Body of pancreas (tissue), 4 donors: ENCODE results near the gene MMP24. TPM values are rescaled to one million over a fixed set of nuclear protein-coding genes. Genes with fewer than 3 reads are reported as not detected.

Source experiments
- ATAC-seq: fragments of 150-250 bp; one replicate; pipeline ENCODE4 v1.9.1; 2016
- DNase-seq, 4 donors: peaks; one replicate each; pipeline ENCODE4 v3.0.0-alpha.2; 2019
- H3K27ac ChIP-seq, 4 donors: fragments of 200-600 bp; sonication (generic); 1 replicate in 3 of 4; 2 replicates in 1 of 4; pipeline versions ENCODE4 v1.5.1 to v1.6.1; 2016 to 2019; ENCODE audit warnings: mild to moderate bottlenecking in 1 of 4, mixed read lengths in 1 of 4, moderate library complexity in 1 of 4
- H3K27me3 ChIP-seq, 2 donors: fragments of 200-600 bp; sonication (generic); one replicate each; pipeline ENCODE4 v1.6.0; 2016; ENCODE audit warnings: mild to moderate bottlenecking in 1 of 2
- H3K36me3 ChIP-seq, 2 donors: fragments of 200-600 bp; sonication (generic); replicated peaks in 1 of 2; 2 replicates each; pipeline ENCODE4 v1.5.1; 2016; ENCODE audit warnings: low read depth in 2 of 2; ENCODE audit not compliant: insufficient read depth in 1 of 2
- H3K4me1 ChIP-seq: fragments of 200-600 bp; sonication (generic); one replicate; pipeline ENCODE4 v1.6.0; 2016
- H3K4me3 ChIP-seq, 2 donors: fragments of 200-600 bp; sonication (generic); 1 replicate in 1 of 2; 2 replicates in 1 of 2; pipeline ENCODE4 v1.5.1; 2016 to 2019
- H3K9me3 ChIP-seq, 3 donors: fragments of 200-600 bp; sonication (generic); 1 replicate in 2 of 3; 2 replicates in 1 of 3; pipeline ENCODE4 v1.5.1; 2016
- POLR2A ChIP-seq, 3 donors: fragments of 450-650 bp; IDR thresholded peaks; one replicate each; pipeline ENCODE4 v1.6.1; 2016; ENCODE audit warnings: antibody characterized with exemption in 3 of 3, mild to moderate bottlenecking in 2 of 3
- WGBS, 2 donors: methylation state at CpG; one replicate each; pipeline ENCODE4 v1.1.5; 2017; 5-methylcytosine and 5-hydroxymethylcytosine counted together
- intact Hi-C: fragments of 100-400 bp; cut with DNase I; formaldehyde crosslinking; loops from one replicate; pipeline ENCODE4 v1.15.1; 2023
- small RNA-seq: library from RNA; depleted of rRNA; stranded (forward); fragments of <200 nt; gene quantifications from one replicate; pipeline ENCODE3, GENCODE V24; 2016
- total RNA-seq, 2 donors: library from RNA; depleted of rRNA; stranded (reverse); fragments of >200 nt; gene quantifications; one replicate each; pipeline ENCODE4 v1.1.0, GENCODE V29; 2016

MMP24 gene
- total RNA-seq, 2 donors from 2014 or later: 3.0 to 9.3 TPM

GRCh38 chr20:35326021-35326739 is 99.7 kb downstream of the MMP24 start:
- DNase-seq (no peak), ATAC-seq (no peak)
- H3K4me1 ChIP-seq: peaks cover 11% of the 10 kb centered on the region
- 80 to 89% methylated on average over 11 of the region's 11 CpGs for WGBS, 2 donors
- H3K27ac ChIP-seq: no peak overlapping the region
- TF ChIP-seq POLR2A (IDR thresholded peaks at IDR 0.05): no peak
- intact Hi-C loops: no loop called here
- no peaks in the 10 kb centered on the region for H3K9me3 ChIP-seq
- no peaks in the 10 kb centered on the region for H3K36me3 ChIP-seq
- H3K27me3 ChIP-seq: no peaks in the 10 kb centered on the region
- H3K4me3 ChIP-seq: no peak overlapping the region

Small RNA genes lying within 50 kb of the gene (small RNA-seq; reads per million reads assigned to genes)
- not detected for gene MT1P3
- not detected for gene RNA5SP483

Other genes starting within 250 kb of the MMP24 start
- 10 to 100 TPM; 44.1 to 57.4 TPM for gene TRPC4AP, start 133.9 kb upstream of the MMP24 start, total RNA-seq
- gene EDEM2, start 79.4 kb upstream of the MMP24 start, total RNA-seq: 10 to 100 TPM; 18.1 to 24.6 TPM
- 10 to 100 TPM in 1 of 2 donors, 1 to 10 TPM in 1; 4.0 to 14.8 TPM for gene PROCR, start 54.6 kb upstream of the MMP24 start, total RNA-seq
- 10 to 100 TPM; 20.4 to 27.5 TPM for gene MMP24OS, start 51.4 kb downstream of the MMP24 start, total RNA-seq
- gene EIF6, start 58.1 kb downstream of the MMP24 start, total RNA-seq: 10 to 100 TPM; 23.3 to 35.6 TPM
- not detected for gene FAM83C, start 65.7 kb downstream of the MMP24 start, total RNA-seq
- gene UQCC1, start 185.3 kb downstream of the MMP24 start, total RNA-seq: 10 to 100 TPM; 16.1 to 43.2 TPM
- gene GDF5, start 211.5 kb downstream of the MMP24 start, total RNA-seq: under 1 TPM in 1 of 2 donors, not detected in 1; 0.66 TPM
- 10 to 100 TPM in 1 of 2 donors, 1 to 10 TPM in 1; 7.8 to 27.0 TPM for gene CEP250, start 228.9 kb downstream of the MMP24 start, total RNA-seq